CD14-positive monocyte (primary cell): ENCODE measurements around the gene PRSS27. TPM values are rescaled to one million over a fixed set of nuclear protein-coding genes. Genes with fewer than 3 reads are reported as not detected.

Source experiments
- DNase-seq, 3 donors: peaks; one replicate each; pipeline ENCODE4 v3.0.0-alpha.2; 2011 to 2022
- H2AFZ ChIP-seq: 2 replicates; pipeline ENCODE4 v1.6.0; 2012; ENCODE audit warnings: mild to moderate bottlenecking, low read depth, low read length, inconsistent platforms; ENCODE audit not compliant: insufficient read depth, poor library complexity, severe bottlenecking
- H3K27ac ChIP-seq, 2 donors: 1 replicate in 1 of 2; 2 replicates in 1 of 2; pipeline ENCODE4 v1.5.1; 2012 to 2013; ENCODE audit warnings: low read length in 2 of 2, control low read depth in 1 of 2, inconsistent platforms in 1 of 2, low read depth in 1 of 2, mild to moderate bottlenecking in 1 of 2
- H3K27me3 ChIP-seq, 2 donors: one replicate each; pipeline versions ENCODE4 v1.6.0 to v1.6.1; 2011 to 2013; ENCODE audit warnings: low read length in 2 of 2; ENCODE audit not compliant: control insufficient read depth in 2 of 2, insufficient read depth in 2 of 2
- H3K36me3 ChIP-seq, 2 donors: replicated peaks in 1 of 2; 1 replicate in 1 of 2; 2 replicates in 1 of 2; pipeline versions ENCODE4 v1.5.1 to v1.6.1; 2012 to 2013; ENCODE audit warnings: low read length in 2 of 2, control low read depth in 1 of 2, inconsistent platforms in 1 of 2, mild to moderate bottlenecking in 1 of 2; ENCODE audit not compliant: insufficient read depth in 2 of 2, control insufficient read depth in 1 of 2
- H3K4me1 ChIP-seq, 2 donors: 1 replicate in 1 of 2; 2 replicates in 1 of 2; pipeline versions ENCODE4 v1.5.1 to v1.6.1; 2012 to 2013; ENCODE audit warnings: low read length in 2 of 2, control low read depth in 1 of 2, inconsistent platforms in 1 of 2, mild to moderate bottlenecking in 1 of 2, moderate library complexity in 1 of 2; ENCODE audit not compliant: insufficient read depth in 2 of 2, control insufficient read depth in 1 of 2
- H3K4me2 ChIP-seq: replicated peaks from 2 replicates; pipeline ENCODE3; 2012; ENCODE audit warnings: low read length, moderate library complexity, mild to moderate bottlenecking; ENCODE audit not compliant: poor library complexity, severe bottlenecking; ENCODE audit errors: extremely low read depth
- H3K4me3 ChIP-seq, 3 experiments: fragments of 200-600 bp in 1 of 3; sonication (generic) in 1 of 3; replicated peaks in 1 of 3; 1 replicate in 2 of 3; 2 replicates in 1 of 3; pipeline ENCODE4 v1.5.1; 2011 to 2013; ENCODE audit warnings: low read length in 3 of 3, mild to moderate bottlenecking in 3 of 3, control low read depth in 2 of 3, low read depth in 2 of 3, inconsistent platforms in 1 of 3, moderate library complexity in 1 of 3
- H3K79me2 ChIP-seq: 2 replicates; pipeline ENCODE4 v1.6.0; 2012; ENCODE audit warnings: mild to moderate bottlenecking, control low read depth, inconsistent platforms, low read length, moderate library complexity; ENCODE audit not compliant: insufficient read depth
- H3K9ac ChIP-seq: 2 replicates; pipeline ENCODE4 v1.6.0; 2017; ENCODE audit warnings: low read length, mild to moderate bottlenecking; ENCODE audit not compliant: insufficient read depth, poor library complexity, severe bottlenecking
- H3K9me3 ChIP-seq, 2 donors: replicated peaks in 1 of 2; 1 replicate in 1 of 2; 2 replicates in 1 of 2; pipeline versions ENCODE4 v1.5.1 to v1.6.1; 2012 to 2013; ENCODE audit warnings: low read length in 2 of 2, control low read depth in 1 of 2; ENCODE audit not compliant: control insufficient read depth in 1 of 2, insufficient read depth in 1 of 2
- H4K20me1 ChIP-seq: 2 replicates; pipeline ENCODE4 v1.6.0; 2012; ENCODE audit warnings: mild to moderate bottlenecking, low read length, control low read depth, moderate library complexity; ENCODE audit not compliant: insufficient read depth
- H3K27ac Mint-ChIP-seq, 7 donors: one replicate each; pipeline ENCODE4 v1.8.0; 2020; ENCODE audit warnings: mild to moderate bottlenecking in 7 of 7, mixed read lengths in 7 of 7, moderate library complexity in 6 of 7, inconsistent platforms in 2 of 7
- H3K27me3 Mint-ChIP-seq, 3 donors: one replicate each; pipeline ENCODE4 v1.8.0; 2021 to 2022; ENCODE audit warnings: low read depth in 3 of 3, mild to moderate bottlenecking in 3 of 3, mixed read lengths in 3 of 3, moderate library complexity in 3 of 3, inconsistent platforms in 1 of 3
- H3K36me3 Mint-ChIP-seq, 2 donors: one replicate each; pipeline ENCODE4 v1.8.0; 2020; ENCODE audit warnings: mixed read lengths in 2 of 2, inconsistent platforms in 1 of 2, mild to moderate bottlenecking in 1 of 2
- H3K4me1 Mint-ChIP-seq: one replicate; pipeline ENCODE4 v1.8.0; 2020; ENCODE audit warnings: mild to moderate bottlenecking, mixed read lengths
- H3K4me3 Mint-ChIP-seq, 2 donors: one replicate each; pipeline ENCODE4 v1.8.0; 2020; ENCODE audit warnings: mild to moderate bottlenecking in 2 of 2, mixed read lengths in 2 of 2, moderate library complexity in 1 of 2
- H3K9me3 Mint-ChIP-seq, 7 donors: one replicate each; pipeline ENCODE4 v1.8.0; 2020 to 2022; ENCODE audit warnings: mixed read lengths in 7 of 7, mild to moderate bottlenecking in 6 of 7, moderate library complexity in 6 of 7, inconsistent platforms in 2 of 7
- WGBS: methylation state at CpG from one replicate; pipeline ENCODE4 v1.1.5; 2013; ENCODE audit warnings: missing lambda C conversion rate; ENCODE audit not compliant: insufficient coverage; 5-methylcytosine and 5-hydroxymethylcytosine counted together
- intact Hi-C, 2 donors: fragments of 100-400 bp; cut with micrococcal nuclease; formaldehyde crosslinking; loops; one replicate each; pipeline versions ENCODE4 v1.15.0 to v1.15.1; 2023
- polyA plus RNA-seq, 3 donors: library from polyadenylated mRNA; depleted of rRNA in 1 of 3; unstranded in 2 of 3; stranded (reverse) in 1 of 3; fragments of 300-500 nt in 2 of 3; fragments of >200 nt in 1 of 3; fragmentation: Illumina TruSeq in 2 of 3; gene quantifications; 1 replicate in 2 of 3; 2 replicates in 1 of 3; pipeline ENCODE4 v1.2.3, GENCODE V29; 2012 to 2021
- TF ChIP-seq, protein P1 (sequence below): fragments of 200-600 bp; IDR thresholded peaks from one replicate; pipeline ENCODE4 v1.8.0; 2022; ENCODE audit warnings: antibody characterized with exemption, mild to moderate bottlenecking

Gene PRSS27
- polyA plus RNA-seq, 3 donors: 1.1 TPM; not detected in 2

DNA sequence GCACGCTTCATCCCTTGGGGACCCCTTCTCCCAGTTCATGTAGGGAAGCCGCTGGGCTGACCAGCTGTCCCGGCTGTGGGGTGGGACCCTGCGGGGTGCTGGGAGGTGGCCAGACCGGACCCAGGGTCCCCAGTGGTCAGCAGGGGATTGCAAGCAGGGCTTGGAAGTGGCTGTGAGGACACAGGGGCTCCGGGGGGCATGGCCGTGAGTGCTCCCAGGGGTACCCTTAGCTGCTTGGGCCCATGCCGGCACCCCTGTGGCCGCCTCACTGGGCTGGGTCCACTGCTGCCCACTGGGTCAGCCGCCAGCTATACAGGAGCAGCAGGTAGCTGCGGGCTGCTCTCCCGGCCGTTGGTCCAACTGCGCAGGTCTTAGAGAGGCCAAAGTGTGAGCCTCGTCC, 18.8 kb downstream of the PRSS27 start:
- Histone ChIP-seq H4K20me1 (peaks cover 97% of the 10 kb centered on the region), H3K9ac (no peak overlapping the region), H2AFZ (no peak overlapping the region), H3K27ac (no peak overlapping the region), H3K36me3 (peaks cover 96 to 97% of the 10 kb centered on the region in 2 donors), H3K4me2 (no peak overlapping the region), H3K79me2 (peaks cover 9% of the 10 kb centered on the region), H3K9me3 (no peaks in the 10 kb centered on the region), H3K4me3 (no peak overlapping the region), H3K27me3 (no peaks in the 10 kb centered on the region), H3K4me1 (no peaks in the 10 kb centered on the region)
- intact Hi-C loops: no loop called here
- TF ChIP-seq, protein P1, sequence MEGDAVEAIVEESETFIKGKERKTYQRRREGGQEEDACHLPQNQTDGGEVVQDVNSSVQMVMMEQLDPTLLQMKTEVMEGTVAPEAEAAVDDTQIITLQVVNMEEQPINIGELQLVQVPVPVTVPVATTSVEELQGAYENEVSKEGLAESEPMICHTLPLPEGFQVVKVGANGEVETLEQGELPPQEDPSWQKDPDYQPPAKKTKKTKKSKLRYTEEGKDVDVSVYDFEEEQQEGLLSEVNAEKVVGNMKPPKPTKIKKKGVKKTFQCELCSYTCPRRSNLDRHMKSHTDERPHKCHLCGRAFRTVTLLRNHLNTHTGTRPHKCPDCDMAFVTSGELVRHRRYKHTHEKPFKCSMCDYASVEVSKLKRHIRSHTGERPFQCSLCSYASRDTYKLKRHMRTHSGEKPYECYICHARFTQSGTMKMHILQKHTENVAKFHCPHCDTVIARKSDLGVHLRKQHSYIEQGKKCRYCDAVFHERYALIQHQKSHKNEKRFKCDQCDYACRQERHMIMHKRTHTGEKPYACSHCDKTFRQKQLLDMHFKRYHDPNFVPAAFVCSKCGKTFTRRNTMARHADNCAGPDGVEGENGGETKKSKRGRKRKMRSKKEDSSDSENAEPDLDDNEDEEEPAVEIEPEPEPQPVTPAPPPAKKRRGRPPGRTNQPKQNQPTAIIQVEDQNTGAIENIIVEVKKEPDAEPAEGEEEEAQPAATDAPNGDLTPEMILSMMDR: no peak
- WGBS: 99% methylated on average over 13 of the region's 15 CpGs
- peaks cover 0 to 2% (median 1%) of the 10 kb centered on the region in 3 donors for H3K27me3 Mint-ChIP-seq
- no peaks in the 10 kb centered on the region for H3K4me1 Mint-ChIP-seq
- H3K9me3 Mint-ChIP-seq: no peaks in the 10 kb centered on the region
- H3K27ac Mint-ChIP-seq: no peak overlapping the region
- no peak for DNase-seq
- H3K4me3 Mint-ChIP-seq: no peak overlapping the region
- H3K36me3 Mint-ChIP-seq: peaks cover 67 to 96% of the 10 kb centered on the region in 2 donors

DNA sequence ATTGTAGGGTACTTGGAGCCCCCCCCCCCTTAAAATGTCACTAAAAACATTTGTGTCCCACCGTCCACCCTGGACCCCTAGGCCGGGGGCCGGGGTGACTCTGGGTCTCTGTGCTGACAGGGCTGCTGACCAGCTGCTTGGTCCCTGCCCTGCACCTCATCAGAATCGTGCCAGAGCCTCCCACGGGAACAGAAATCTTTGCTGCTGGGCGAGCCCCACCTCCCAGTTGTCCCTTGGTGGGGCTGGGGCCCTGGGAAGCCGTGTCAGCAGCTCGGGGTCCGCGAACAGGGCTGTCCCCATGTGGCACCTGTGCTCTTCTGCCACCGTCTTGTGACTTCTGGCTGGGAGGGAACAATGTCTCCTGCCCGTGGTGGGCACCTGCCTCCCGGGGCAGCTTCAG, 19.2 kb downstream of the PRSS27 start:
- no peaks in the 10 kb centered on the region for H3K4me1 ChIP-seq
- no peak overlapping the region for H3K4me3 Mint-ChIP-seq
- H3K4me3 ChIP-seq: no peak overlapping the region
- TF ChIP-seq, protein P1: no peak
- no peak overlapping the region for H3K9ac ChIP-seq
- H3K9me3 ChIP-seq: no peaks in the 10 kb centered on the region
- H3K27me3 Mint-ChIP-seq: peaks cover 0 to 2% (median 1%) of the 10 kb centered on the region in 3 donors
- H2AFZ ChIP-seq: no peak overlapping the region
- no peak overlapping the region for H3K4me2 ChIP-seq
- intact Hi-C loops: no loop called here
- peaks cover 9% of the 10 kb centered on the region for H3K79me2 ChIP-seq
- peaks cover 67 to 92% of the 10 kb centered on the region in 2 donors for H3K36me3 Mint-ChIP-seq
- DNase-seq: no peak
- no peak overlapping the region for H3K27ac ChIP-seq
- H3K9me3 Mint-ChIP-seq: no peaks in the 10 kb centered on the region
- H3K27me3 ChIP-seq: no peaks in the 10 kb centered on the region
- H3K4me1 Mint-ChIP-seq: no peaks in the 10 kb centered on the region
- WGBS: 97% methylated on average over 13 of the region's 13 CpGs
- peaks cover 92% of the 10 kb centered on the region in 2 donors for H3K36me3 ChIP-seq
- H3K27ac Mint-ChIP-seq: peak overlapping the region in 1 of 7 donors; percentile 18
- H4K20me1 ChIP-seq: peaks cover 92% of the 10 kb centered on the region
